ENCODE results near the gene LMAN1.

Gene LMAN1

DNA sequence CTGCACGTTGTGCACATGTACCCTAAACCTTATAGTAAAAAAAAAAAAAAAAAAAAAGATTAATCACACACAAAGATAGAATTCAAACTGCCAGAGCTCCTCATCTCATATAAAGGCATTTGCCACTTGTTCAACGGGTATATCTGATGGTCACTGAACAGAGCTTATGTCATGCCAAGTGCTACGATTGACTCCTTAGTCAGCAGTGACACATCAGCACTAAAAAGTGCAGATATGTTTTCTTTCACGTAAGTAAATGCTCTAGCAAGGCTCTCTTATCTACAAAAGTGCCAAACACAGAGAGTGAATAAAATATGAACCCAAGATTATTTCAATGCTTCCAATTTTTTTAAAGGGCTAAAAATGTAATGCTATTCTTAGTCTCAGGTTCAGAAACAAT is 1.1 kb downstream of the LMAN1 start:
- no peak overlapping the region for H2BK120ac ChIP-seq (ENCODE audit: low read depth, low read length)
- WGBS (ENCODE audit: extremely low coverage, insufficient coverage, low lambda C conversion rate): no CpG with 5 or more reads among the region's 4 CpGs
- no peak overlapping the region for H3K18ac ChIP-seq (ENCODE audit: low read length)
- H3K27me3 ChIP-seq (ENCODE audit: insufficient read depth, low read length, poor library complexity): no peaks in the 10 kb centered on the region
- peak overlapping the region; percentile 31 for H3K4me3 ChIP-seq (ENCODE audit: low read length)
- H3K9ac ChIP-seq (ENCODE audit: low read length): peak overlapping the region; percentile 98
- H2BK5ac ChIP-seq (ENCODE audit: low read length): no peak overlapping the region
- H3K4me1 ChIP-seq (ENCODE audit: control insufficient read depth, low read depth, low read length): no peaks in the 10 kb centered on the region
- H2AK5ac ChIP-seq (ENCODE audit: low read length): no peak overlapping the region
- H3K36me3 ChIP-seq (ENCODE audit: control insufficient read depth, insufficient read depth, low read length): no peaks in the 10 kb centered on the region
- no peak overlapping the region for H4K8ac ChIP-seq (ENCODE audit: low read depth, low read length)
- H2BK15ac ChIP-seq (replicated peaks; ENCODE audit: low read depth): no peak overlapping the region
- H3K79me1 ChIP-seq (ENCODE audit: low read length): peaks cover 5% of the 10 kb centered on the region
- H4K5ac ChIP-seq (ENCODE audit: low read length): no peak overlapping the region
- peak overlapping the region; percentile 69 for H3K4me2 ChIP-seq (ENCODE audit: low read length)
- no peak overlapping the region for H3K27ac ChIP-seq (ENCODE audit: low read depth, low read length)
- no peak overlapping the region for H3K4ac ChIP-seq (ENCODE audit: low read depth, low read length)
- H3K56ac ChIP-seq (ENCODE audit: low read length): peak overlapping the region; percentile 63
- DNase-seq: no peak
- no peak overlapping the region for H3K23ac ChIP-seq (ENCODE audit: low read length)
- H3K79me2 ChIP-seq (ENCODE audit: control insufficient read depth, insufficient read depth, low read length): peaks cover 8% of the 10 kb centered on the region

DNA sequence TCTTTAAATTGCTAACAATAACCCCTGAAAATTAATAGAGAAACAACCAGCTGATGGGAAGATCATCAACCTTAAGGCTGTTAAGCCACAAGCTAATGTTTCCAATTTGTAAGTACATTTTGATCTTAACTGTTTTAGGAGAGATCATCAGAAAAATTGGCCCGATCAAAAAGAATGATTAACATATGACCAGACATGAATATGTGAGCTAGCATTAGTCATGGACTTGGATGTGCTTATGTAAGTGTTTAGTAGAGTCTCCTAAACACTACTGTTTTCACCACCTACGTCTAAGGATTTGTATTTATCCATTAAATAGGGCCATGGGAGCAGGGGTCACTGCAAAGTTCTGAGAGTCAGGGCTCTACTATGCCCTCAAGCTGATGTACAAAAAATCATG is 4.3 kb downstream of the LMAN1 start:
- H3K79me1 ChIP-seq (ENCODE audit: low read length): peaks cover 5% of the 10 kb centered on the region
- H2BK120ac ChIP-seq (ENCODE audit: low read depth, low read length): no peak overlapping the region
- H4K8ac ChIP-seq (ENCODE audit: low read depth, low read length): no peak overlapping the region
- no peaks in the 10 kb centered on the region for H3K27me3 ChIP-seq (ENCODE audit: insufficient read depth, low read length, poor library complexity)
- no peaks in the 10 kb centered on the region for H3K4me1 ChIP-seq (ENCODE audit: control insufficient read depth, low read depth, low read length)
- no peak overlapping the region for H3K4me3 ChIP-seq (ENCODE audit: low read length)
- DNase-seq: no peak
- no peak overlapping the region for H3K4me2 ChIP-seq (ENCODE audit: low read length)
- no peak overlapping the region for H3K18ac ChIP-seq (ENCODE audit: low read length)
- H3K27ac ChIP-seq (ENCODE audit: low read depth, low read length): no peak overlapping the region
- H2BK15ac ChIP-seq (replicated peaks; ENCODE audit: low read depth): no peak overlapping the region
- H3K9ac ChIP-seq (ENCODE audit: low read length): no peak overlapping the region
- no peak overlapping the region for H2AK5ac ChIP-seq (ENCODE audit: low read length)
- H3K56ac ChIP-seq (ENCODE audit: low read length): no peak overlapping the region
- no peak overlapping the region for H3K23ac ChIP-seq (ENCODE audit: low read length)
- WGBS (ENCODE audit: extremely low coverage, insufficient coverage, low lambda C conversion rate): no CpG with 5 or more reads among the region's 2 CpGs
- peaks cover 5% of the 10 kb centered on the region for H3K36me3 ChIP-seq (ENCODE audit: control insufficient read depth, insufficient read depth, low read length)
- no peak overlapping the region for H3K4ac ChIP-seq (ENCODE audit: low read depth, low read length)
- no peak overlapping the region for H2BK5ac ChIP-seq (ENCODE audit: low read length)
- no peak overlapping the region for H4K5ac ChIP-seq (ENCODE audit: low read length)
- H3K79me2 ChIP-seq (ENCODE audit: control insufficient read depth, insufficient read depth, low read length): peaks cover 8% of the 10 kb centered on the region

DNA sequence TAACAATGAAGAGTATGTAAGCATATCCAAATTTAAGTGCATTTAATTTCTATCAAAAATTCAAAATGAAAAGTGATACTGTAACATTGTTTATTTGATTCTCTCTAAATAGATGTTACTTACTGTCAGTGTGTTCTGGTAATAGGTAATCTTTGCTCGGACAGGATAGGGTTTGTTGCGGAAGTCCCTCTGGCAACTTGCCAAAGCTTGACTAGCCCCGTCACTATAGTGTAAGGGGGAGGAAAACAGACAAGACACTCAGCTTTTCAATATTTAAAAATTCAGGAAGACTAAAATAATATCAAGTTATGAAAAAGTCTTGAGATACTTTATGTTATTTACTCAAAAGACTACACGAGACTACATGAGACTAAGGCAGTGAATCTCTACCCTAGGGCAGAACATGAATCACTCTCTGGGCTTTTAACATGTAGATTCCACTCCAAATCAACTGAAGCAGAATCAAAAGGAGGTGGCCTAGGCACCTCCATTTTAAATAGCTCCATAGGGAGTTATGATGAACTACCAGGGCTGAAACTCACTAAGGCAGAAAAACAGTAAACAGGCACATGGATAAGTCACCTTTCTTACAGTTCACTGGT is 5.9 kb downstream of the LMAN1 start:
- H3K27ac ChIP-seq (ENCODE audit: low read depth, low read length): no peak overlapping the region
- no CpG with 5 or more reads among the region's 4 CpGs for WGBS (ENCODE audit: extremely low coverage, insufficient coverage, low lambda C conversion rate)

DNA sequence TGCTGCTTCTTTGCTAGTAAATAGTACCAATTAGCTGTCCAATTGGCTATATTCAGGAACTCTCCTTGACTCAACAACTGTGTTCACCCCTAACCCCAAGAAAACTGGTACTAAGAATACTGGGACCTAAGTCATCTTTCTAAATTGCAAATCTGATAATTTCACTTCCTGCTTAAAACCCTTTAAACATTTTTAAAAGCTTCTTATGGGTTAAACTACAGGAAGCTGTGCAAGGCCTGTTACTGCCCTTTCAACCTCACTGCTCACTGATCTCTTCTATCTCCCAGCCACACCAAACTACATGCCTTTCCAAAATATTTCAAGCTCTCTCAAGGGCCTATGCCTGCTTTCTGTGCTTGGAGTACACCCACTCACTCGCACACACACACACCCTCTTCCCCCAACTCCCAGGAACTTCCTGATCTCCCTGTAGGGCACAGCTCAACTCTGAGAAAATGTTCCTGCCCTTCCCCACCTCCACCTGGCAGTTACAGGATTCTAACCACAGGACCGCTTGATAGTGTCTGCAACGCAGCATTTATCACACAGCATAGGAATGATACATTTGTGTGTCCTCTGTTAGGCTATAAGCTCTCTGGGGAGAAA is 6.7 kb downstream of the LMAN1 start:
- H3K27me3 ChIP-seq (ENCODE audit: insufficient read depth, low read length, poor library complexity): no peaks in the 10 kb centered on the region
- no peak overlapping the region for H2BK120ac ChIP-seq (ENCODE audit: low read depth, low read length)
- no peak overlapping the region for H2AK5ac ChIP-seq (ENCODE audit: low read length)
- H3K4me1 ChIP-seq (ENCODE audit: control insufficient read depth, low read depth, low read length): no peaks in the 10 kb centered on the region
- no peak overlapping the region for H4K5ac ChIP-seq (ENCODE audit: low read length)
- H3K36me3 ChIP-seq (ENCODE audit: control insufficient read depth, insufficient read depth, low read length): peaks cover 5% of the 10 kb centered on the region
- no CpG with 5 or more reads among the region's 3 CpGs for WGBS (ENCODE audit: extremely low coverage, insufficient coverage, low lambda C conversion rate)
- no peak overlapping the region for H4K8ac ChIP-seq (ENCODE audit: low read depth, low read length)
- H3K4me3 ChIP-seq (ENCODE audit: low read length): no peak overlapping the region
- H2BK15ac ChIP-seq (replicated peaks; ENCODE audit: low read depth): no peak overlapping the region
- H3K23ac ChIP-seq (ENCODE audit: low read length): no peak overlapping the region
- H3K56ac ChIP-seq (ENCODE audit: low read length): no peak overlapping the region
- H3K4ac ChIP-seq (ENCODE audit: low read depth, low read length): no peak overlapping the region
- H3K9ac ChIP-seq (ENCODE audit: low read length): no peak overlapping the region
- H2BK5ac ChIP-seq (ENCODE audit: low read length): no peak overlapping the region
- no peak overlapping the region for H3K18ac ChIP-seq (ENCODE audit: low read length)
- DNase-seq: no peak
- H3K79me1 ChIP-seq (ENCODE audit: low read length): peaks cover 2% of the 10 kb centered on the region
- H3K27ac ChIP-seq (ENCODE audit: low read depth, low read length): no peak overlapping the region
- no peak overlapping the region for H3K4me2 ChIP-seq (ENCODE audit: low read length)
- peaks cover 3% of the 10 kb centered on the region for H3K79me2 ChIP-seq (ENCODE audit: control insufficient read depth, insufficient read depth, low read length)

More for the DNA sequence above, 5.9 kb downstream of the LMAN1 start:
- Histone ChIP-seq H3K9ac (ENCODE audit: low read length) (no peak overlapping the region), H2BK15ac (replicated peaks; ENCODE audit: low read depth) (no peak overlapping the region), H3K56ac (ENCODE audit: low read length) (no peak overlapping the region), H2AK5ac (ENCODE audit: low read length) (no peak overlapping the region), H3K36me3 (ENCODE audit: control insufficient read depth, insufficient read depth, low read length) (peaks cover 5% of the 10 kb centered on the region), H3K23ac (ENCODE audit: low read length) (no peak overlapping the region), H2BK120ac (ENCODE audit: low read depth, low read length) (no peak overlapping the region), H3K4me3 (ENCODE audit: low read length) (no peak overlapping the region), H3K79me2 (ENCODE audit: control insufficient read depth, insufficient read depth, low read length) (peaks cover 5% of the 10 kb centered on the region), H3K18ac (ENCODE audit: low read length) (no peak overlapping the region), H3K4ac (ENCODE audit: low read depth, low read length) (no peak overlapping the region), H3K27me3 (ENCODE audit: insufficient read depth, low read length, poor library complexity) (no peaks in the 10 kb centered on the region), H4K8ac (ENCODE audit: low read depth, low read length) (no peak overlapping the region), H3K79me1 (ENCODE audit: low read length) (peaks cover 2% of the 10 kb centered on the region), H3K4me1 (ENCODE audit: control insufficient read depth, low read depth, low read length) (no peaks in the 10 kb centered on the region), H3K4me2 (ENCODE audit: low read length) (no peak overlapping the region), H2BK5ac (ENCODE audit: low read length) (no peak overlapping the region), H4K5ac (ENCODE audit: low read length) (no peak overlapping the region)
- DNase-seq: no peak

DNA sequence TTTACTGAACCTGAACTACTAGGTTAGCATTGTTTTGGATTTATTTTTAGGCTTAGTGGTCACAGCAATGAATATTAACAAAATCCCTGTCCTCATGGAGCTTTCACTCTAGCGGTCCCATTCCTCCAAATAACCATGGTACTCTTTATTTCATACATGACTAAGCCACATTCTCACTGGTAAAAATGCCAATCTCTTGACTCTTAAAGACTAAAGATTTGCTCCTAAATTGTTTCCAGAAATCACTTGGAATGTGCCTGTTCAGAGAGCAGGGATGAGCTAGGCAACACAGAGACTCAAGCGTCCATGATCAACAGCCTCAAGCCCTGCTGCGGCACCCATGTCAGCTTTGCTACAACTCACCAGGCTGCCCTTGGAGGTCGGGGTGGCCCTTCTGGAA is 13.5 kb downstream of the LMAN1 start:
- WGBS (ENCODE audit: extremely low coverage, insufficient coverage, low lambda C conversion rate): no CpG with 5 or more reads among the region's 4 CpGs
- Histone ChIP-seq H3K23ac (ENCODE audit: low read length) (no peak overlapping the region), H3K36me3 (ENCODE audit: control insufficient read depth, insufficient read depth, low read length) (peaks cover 2% of the 10 kb centered on the region), H3K79me2 (ENCODE audit: control insufficient read depth, insufficient read depth, low read length) (peaks cover 2% of the 10 kb centered on the region), H2BK15ac (replicated peaks; ENCODE audit: low read depth) (no peak overlapping the region), H3K4me3 (ENCODE audit: low read length) (no peak overlapping the region), H2BK5ac (ENCODE audit: low read length) (no peak overlapping the region), H3K79me1 (ENCODE audit: low read length) (no peaks in the 10 kb centered on the region), H3K9ac (ENCODE audit: low read length) (no peak overlapping the region), H3K27ac (ENCODE audit: low read depth, low read length) (no peak overlapping the region), H2BK120ac (ENCODE audit: low read depth, low read length) (no peak overlapping the region), H3K4me1 (ENCODE audit: control insufficient read depth, low read depth, low read length) (no peaks in the 10 kb centered on the region), H3K18ac (ENCODE audit: low read length) (no peak overlapping the region), H4K5ac (ENCODE audit: low read length) (no peak overlapping the region), H3K4ac (ENCODE audit: low read depth, low read length) (no peak overlapping the region), H2AK5ac (ENCODE audit: low read length) (no peak overlapping the region), H3K4me2 (ENCODE audit: low read length) (no peak overlapping the region), H3K27me3 (ENCODE audit: insufficient read depth, low read length, poor library complexity) (no peaks in the 10 kb centered on the region), H3K56ac (ENCODE audit: low read length) (no peak overlapping the region), H4K8ac (ENCODE audit: low read depth, low read length) (no peak overlapping the region)
- DNase-seq: no peak

DNA sequence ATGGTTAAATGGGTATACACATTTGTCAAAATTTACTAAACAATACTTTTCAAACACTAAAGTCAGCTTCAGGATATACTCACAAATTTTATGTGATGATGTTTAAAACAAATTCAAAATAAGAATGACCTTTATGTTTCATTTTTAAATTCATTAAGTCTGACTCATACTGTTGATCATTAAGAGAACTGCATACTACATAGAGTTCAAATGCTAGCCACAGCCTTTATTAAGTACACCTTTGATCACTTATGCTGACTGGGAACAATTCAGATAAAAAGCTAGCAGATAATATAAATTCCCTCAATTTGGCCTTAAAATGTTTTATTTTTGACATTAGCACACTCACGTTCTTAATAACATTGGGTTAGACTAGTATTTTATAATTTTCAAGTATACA is 14.1 kb downstream of the LMAN1 start:
- H2AK5ac ChIP-seq (ENCODE audit: low read length): no peak overlapping the region
- no peaks in the 10 kb centered on the region for H3K4me1 ChIP-seq (ENCODE audit: control insufficient read depth, low read depth, low read length)
- no peak overlapping the region for H3K56ac ChIP-seq (ENCODE audit: low read length)
- H3K23ac ChIP-seq (ENCODE audit: low read length): no peak overlapping the region
- H3K9ac ChIP-seq (ENCODE audit: low read length): no peak overlapping the region
- H4K5ac ChIP-seq (ENCODE audit: low read length): no peak overlapping the region
- no peak overlapping the region for H4K8ac ChIP-seq (ENCODE audit: low read depth, low read length)
- H3K79me1 ChIP-seq (ENCODE audit: low read length): no peaks in the 10 kb centered on the region
- no peak overlapping the region for H3K27ac ChIP-seq (ENCODE audit: low read depth, low read length)
- H2BK5ac ChIP-seq (ENCODE audit: low read length): no peak overlapping the region
- H2BK15ac ChIP-seq (replicated peaks; ENCODE audit: low read depth): no peak overlapping the region
- H3K36me3 ChIP-seq (ENCODE audit: control insufficient read depth, insufficient read depth, low read length): peaks cover 2% of the 10 kb centered on the region
- H3K4me2 ChIP-seq (ENCODE audit: low read length): no peak overlapping the region
- H2BK120ac ChIP-seq (ENCODE audit: low read depth, low read length): no peak overlapping the region
- H3K18ac ChIP-seq (ENCODE audit: low read length): no peak overlapping the region
- no peak overlapping the region for H3K4ac ChIP-seq (ENCODE audit: low read depth, low read length)
- WGBS (ENCODE audit: extremely low coverage, insufficient coverage, low lambda C conversion rate): no CpG with 5 or more reads among the region's 1 CpG
- H3K4me3 ChIP-seq (ENCODE audit: low read length): no peak overlapping the region
- peaks cover 2% of the 10 kb centered on the region for H3K79me2 ChIP-seq (ENCODE audit: control insufficient read depth, insufficient read depth, low read length)
- no peaks in the 10 kb centered on the region for H3K27me3 ChIP-seq (ENCODE audit: insufficient read depth, low read length, poor library complexity)
- no peak for DNase-seq

All from mesendoderm (in vitro differentiated cells).